ENCODE results near the gene PKN3. TPM values are rescaled to one million over a fixed set of nuclear protein-coding genes. Genes with fewer than 3 reads are reported as not detected.

The PKN3 gene
- total and polyA plus RNA-seq, 4 donors = 0.61 to 4.2 (median 1.5) TPM

- no peaks in the 10 kb centered on the region for H3K9me3 ChIP-seq (ENCODE audit: control insufficient read depth in 4 of 4, low read length in 3 of 4)
- H3K9ac ChIP-seq (ENCODE audit: low read depth in 1 of 2, low read length in 2 of 2) = peak overlapping the region; percentile 30 to 41
- 51% methylated on average over 7 of the region's 7 CpGs for WGBS
Measured at GRCh38 chr9:128723352-128723865, 21.1 kb downstream of the PKN3 start.

GRCh38 chr9:128723866-128724743 lies 21.8 kb downstream of the PKN3 start, which contains the start of gene ZDHHC12:
TSS of gene ZDHHC12 (minus strand) at chr9:128724127. CDS start at chr9:128724093, 34 bp downstream.
- H3K4me1 ChIP-seq (ENCODE audit: control insufficient read depth in 4 of 4, insufficient read depth in 4 of 4, low read length in 3 of 4) = peaks cover 4 to 20% (median 14%) of the 10 kb centered on the region in 4 donors
- 2% methylated on average over 68 of the region's 68 CpGs for WGBS
- H3K36me3 ChIP-seq (ENCODE audit: control insufficient read depth in 4 of 4, insufficient read depth in 3 of 4, low read depth in 1 of 4, low read length in 3 of 4) = peaks cover 0 to 8% (median under 1%) of the 10 kb centered on the region in 4 donors
- H3K4me3 ChIP-seq (ENCODE audit: low read depth in 1 of 3, low read length in 3 of 3) = peak within 1 kb of the TSS; percentile 76 to 91 (median 81)
- peak; percentile 95 for DNase-seq (ENCODE audit: low spot score)
- peak within 1 kb of the TSS; percentile 32 for H3K27ac ChIP-seq (ENCODE audit: low read depth in 1 of 2, low read length in 2 of 2)
- peak within 1 kb of the TSS; percentile 30 to 57 for H3K9ac ChIP-seq (ENCODE audit: low read depth in 1 of 2, low read length in 2 of 2)
- no peaks in the 10 kb centered on the region for H3K27me3 ChIP-seq (ENCODE audit: control insufficient read depth in 4 of 4, insufficient read depth in 4 of 4, low read length in 3 of 4)
- no peaks in the 10 kb centered on the region for H3K9me3 ChIP-seq (ENCODE audit: control insufficient read depth in 4 of 4, low read length in 3 of 4)
- TF ChIP-seq SP1 (IDR thresholded peaks at IDR 0.05) = peak; percentile 71
- no peak for TF ChIP-seq FOXA2 (IDR thresholded peaks at IDR 0.05)
- TF ChIP-seq, protein P1, sequence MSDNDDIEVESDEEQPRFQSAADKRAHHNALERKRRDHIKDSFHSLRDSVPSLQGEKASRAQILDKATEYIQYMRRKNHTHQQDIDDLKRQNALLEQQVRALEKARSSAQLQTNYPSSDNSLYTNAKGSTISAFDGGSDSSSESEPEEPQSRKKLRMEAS (IDR thresholded peaks at IDR 0.05) = no peak
- no peak for TF ChIP-seq RAD21 (IDR thresholded peaks at IDR 0.05)
- no peak for TF ChIP-seq NR2F2 (IDR thresholded peaks at IDR 0.05)
- peak in 1 of 2 donors; percentile 39 for TF ChIP-seq GABPA (IDR thresholded peaks at IDR 0.05 in 1 of 2, conservative IDR thresholded peaks at IDR 0.05 in 1 of 2)
- TF ChIP-seq, protein P2, sequence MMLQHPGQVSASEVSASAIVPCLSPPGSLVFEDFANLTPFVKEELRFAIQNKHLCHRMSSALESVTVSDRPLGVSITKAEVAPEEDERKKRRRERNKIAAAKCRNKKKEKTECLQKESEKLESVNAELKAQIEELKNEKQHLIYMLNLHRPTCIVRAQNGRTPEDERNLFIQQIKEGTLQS (IDR thresholded peaks at IDR 0.05) = no peak
- no peak for TF ChIP-seq TAF1 (conservative IDR thresholded peaks at IDR 0.05)
- no peak for TF ChIP-seq CTCF (IDR thresholded peaks at IDR 0.05; ENCODE audit: low read depth, low read length, missing input control)
- TF ChIP-seq, protein P3, sequence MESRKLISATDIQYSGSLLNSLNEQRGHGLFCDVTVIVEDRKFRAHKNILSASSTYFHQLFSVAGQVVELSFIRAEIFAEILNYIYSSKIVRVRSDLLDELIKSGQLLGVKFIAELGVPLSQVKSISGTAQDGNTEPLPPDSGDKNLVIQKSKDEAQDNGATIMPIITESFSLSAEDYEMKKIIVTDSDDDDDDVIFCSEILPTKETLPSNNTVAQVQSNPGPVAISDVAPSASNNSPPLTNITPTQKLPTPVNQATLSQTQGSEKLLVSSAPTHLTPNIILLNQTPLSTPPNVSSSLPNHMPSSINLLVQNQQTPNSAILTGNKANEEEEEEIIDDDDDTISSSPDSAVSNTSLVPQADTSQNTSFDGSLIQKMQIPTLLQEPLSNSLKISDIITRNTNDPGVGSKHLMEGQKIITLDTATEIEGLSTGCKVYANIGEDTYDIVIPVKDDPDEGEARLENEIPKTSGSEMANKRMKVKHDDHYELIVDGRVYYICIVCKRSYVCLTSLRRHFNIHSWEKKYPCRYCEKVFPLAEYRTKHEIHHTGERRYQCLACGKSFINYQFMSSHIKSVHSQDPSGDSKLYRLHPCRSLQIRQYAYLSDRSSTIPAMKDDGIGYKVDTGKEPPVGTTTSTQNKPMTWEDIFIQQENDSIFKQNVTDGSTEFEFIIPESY (IDR thresholded peaks at IDR 0.05) = no peak
- no peak for TF ChIP-seq HNF4A (conservative IDR thresholded peaks at IDR 0.05)
- no peak for TF ChIP-seq HNF4G (IDR thresholded peaks at IDR 0.05)
- TF ChIP-seq EGR1 (IDR thresholded peaks at IDR 0.05; ENCODE audit: low read depth in 2 of 2) = peak; percentile 88 to 95
- no peak for TF ChIP-seq FOXA1 (IDR thresholded peaks at IDR 0.05)
- peak; percentile 71 for TF ChIP-seq YY1 (IDR thresholded peaks at IDR 0.05)

More at GRCh38 chr9:128723352-128723865, 21.1 kb downstream of the PKN3 start:
- Histone ChIP-seq H3K36me3 (ENCODE audit: control insufficient read depth in 4 of 4, insufficient read depth in 3 of 4, low read depth in 1 of 4, low read length in 3 of 4) (peaks cover 0 to 8% (median under 1%) of the 10 kb centered on the region in 4 donors), H3K27me3 (ENCODE audit: control insufficient read depth in 4 of 4, insufficient read depth in 4 of 4, low read length in 3 of 4) (no peaks in the 10 kb centered on the region), H3K4me1 (ENCODE audit: control insufficient read depth in 4 of 4, insufficient read depth in 4 of 4, low read length in 3 of 4) (peaks cover 4 to 20% (median 14%) of the 10 kb centered on the region in 4 donors), H3K4me3 (ENCODE audit: low read depth in 1 of 3, low read length in 3 of 3) (peak overlapping the region; percentile 76 to 91 (median 81)), H3K27ac (ENCODE audit: low read depth in 1 of 2, low read length in 2 of 2) (peak overlapping the region; percentile 32)
- DNase-seq (ENCODE audit: low spot score) = no peak
- TF ChIP-seq, protein P1 (IDR thresholded peaks at IDR 0.05) = no peak
- no peak for TF ChIP-seq CTCF (IDR thresholded peaks at IDR 0.05; ENCODE audit: low read depth, low read length, missing input control)
- TF ChIP-seq HNF4G (IDR thresholded peaks at IDR 0.05) = no peak
- TF ChIP-seq FOXA1 (IDR thresholded peaks at IDR 0.05) = no peak
- TF ChIP-seq EGR1 (IDR thresholded peaks at IDR 0.05; ENCODE audit: low read depth in 2 of 2) = no peak
- TF ChIP-seq JUND (IDR thresholded peaks at IDR 0.05) = no peak
- TF ChIP-seq, protein P2 (IDR thresholded peaks at IDR 0.05) = no peak
- TF ChIP-seq HNF4A (conservative IDR thresholded peaks at IDR 0.05) = no peak

Measured in liver (tissue), 9 donors.